Erythroblast (primary cell): Measurements from ENCODE around the gene AQP10.

Source experiments
- GATA1 ChIP-seq: IDR thresholded peaks from 2 replicates; pipeline ENCODE4 v1.6.1; 2011; ENCODE audit warnings: low read depth, mild to moderate bottlenecking, control low read depth, low read length, moderate library complexity
- POLR2A ChIP-seq: IDR thresholded peaks from 2 replicates; pipeline ENCODE4 v1.6.1; 2011; ENCODE audit warnings: mild to moderate bottlenecking, low read length

- TF ChIP-seq POLR2A, result peak; percentile 55
- no peak for TF ChIP-seq GATA1
Measured at GRCh38 chr1:154326546-154327465, 5.9 kb downstream of the AQP10 start.
